HepG2 (cell line): ENCODE data around the gene TBX6. TPM values are rescaled to one million over a fixed set of nuclear protein-coding genes. Genes with fewer than 3 reads are reported as not detected.
A peak's percentile ranks its signal among the peaks of the same experiment; 100 is the strongest.

Source experiments
- CEBPG ChIP-seq: IDR thresholded peaks from 2 replicates; pipeline ENCODE4 v1.6.1; 2016
- HMGA1 ChIP-seq: sonication (generic); formaldehyde crosslinking; conservative IDR thresholded peaks from 2 replicates; pipeline ENCODE4 v1.4.0; 2020; ENCODE audit warnings: missing genetic modification reagents
- HNF1A ChIP-seq, 2 experiments: sonication (generic) in 1 of 2; formaldehyde crosslinking in 1 of 2; IDR thresholded peaks; 2 replicates each; pipeline versions ENCODE4 v1.4.0 to v1.6.1; 2016 to 2020; ENCODE audit warnings: borderline replicate concordance in 1 of 2, low read depth in 1 of 2, mild to moderate bottlenecking in 1 of 2, missing genetic modification reagents in 1 of 2
- KDM5A ChIP-seq: fragments of 200-600 bp; sonication (generic); IDR thresholded peaks from 2 replicates; pipeline ENCODE4 v1.7.0; 2018; ENCODE audit warnings: antibody characterized with exemption, mild to moderate bottlenecking, low read length, borderline replicate concordance
- MED1 ChIP-seq: sonication (generic); formaldehyde crosslinking; IDR thresholded peaks from 2 replicates; pipeline ENCODE4 v1.4.0; 2020; ENCODE audit warnings: missing genetic modification reagents
- MIER2 ChIP-seq: IDR thresholded peaks from 2 replicates; pipeline ENCODE4 v1.6.1; 2016; ENCODE audit warnings: missing biosample characterization, missing genetic modification reagents
- THAP8 ChIP-seq: sonication (generic); formaldehyde crosslinking; IDR thresholded peaks from 2 replicates; pipeline ENCODE4 v1.5.1; 2020; ENCODE audit warnings: missing genetic modification reagents, mild to moderate bottlenecking, borderline replicate concordance
- TRIM22 ChIP-seq: fragments of 450-650 bp; IDR thresholded peaks from 2 replicates; pipeline ENCODE4 v1.6.1; 2017
- U2AF2 ChIP-seq: fragments of 200-400 bp; formaldehyde crosslinking; IDR thresholded peaks from 2 replicates; pipeline ENCODE4 v1.6.1; 2017; ENCODE audit warnings: low read depth, mild to moderate bottlenecking, low read length
- ZFX ChIP-seq: sonication (generic); formaldehyde crosslinking; IDR thresholded peaks from 2 replicates; pipeline ENCODE4 v1.4.0; 2020; ENCODE audit warnings: mild to moderate bottlenecking, low read depth, missing genetic modification reagents, moderate library complexity
- ZHX1 ChIP-seq: sonication (generic); formaldehyde crosslinking; IDR thresholded peaks from 2 replicates; pipeline ENCODE4 v1.8.1; 2022; ENCODE audit warnings: low read depth, mild to moderate bottlenecking, missing genetic modification reagents
- ZNF281 ChIP-seq: sonication (generic); formaldehyde crosslinking; IDR thresholded peaks from 2 replicates; pipeline ENCODE4 v1.4.0; 2020; ENCODE audit warnings: missing genetic modification reagents, borderline replicate concordance
- ZNF549 ChIP-seq: sonication (generic); formaldehyde crosslinking; IDR thresholded peaks from 2 replicates; pipeline ENCODE4 v1.5.0; 2020; ENCODE audit warnings: missing genetic modification reagents
- ZNF652 ChIP-seq: IDR thresholded peaks from 2 replicates; pipeline ENCODE4 v1.6.1; 2016; ENCODE audit warnings: low read depth, borderline replicate concordance
- ZNF713 ChIP-seq: sonication (generic); formaldehyde crosslinking; IDR thresholded peaks from 2 replicates; pipeline ENCODE4 v1.4.0; 2020; ENCODE audit warnings: mild to moderate bottlenecking, missing genetic modification reagents
- polyA plus RNA-seq, 8 experiments: library from polyadenylated mRNA; depleted of rRNA in 3 of 8; stranded (reverse) in 7 of 8; unstranded in 1 of 8; fragments of >200 nt; fragmentation: Illumina TruSeq in 4 of 8; extraction: Trizol in 4 of 8; gene quantifications; 2 replicates each; pipeline versions ENCODE4 v1.2.1 to v1.2.3, GENCODE V29; 2011 to 2016; ENCODE audit warnings: low read depth in 4 of 8, missing spikeins in 1 of 8, mixed read lengths in 1 of 8; ENCODE audit not compliant: insufficient read depth in 1 of 8
- total RNA-seq, 5 experiments: library from RNA; depleted of rRNA; stranded (reverse); fragments of >200 nt; fragmentation: Illumina TruSeq; extraction: Trizol; gene quantifications; 2 replicates each; pipeline ENCODE4 v1.2.3, GENCODE V29; 2016; ENCODE audit warnings: low read depth in 1 of 5

The TBX6 gene
- total and polyA plus RNA-seq, 2 of the 13 experiments (the other 11 are each of a cell fraction or from before 2014, with no cell fraction given), result 0.24 to 0.42 TPM

GRCh38 chr16:30063893-30064728 lies 27.6 kb downstream of the TBX6 start (continued):
- no peak for TF ChIP-seq ZNF281 (CRISPR knock-in tag)
- TF ChIP-seq ZNF652, result peak; percentile 80
- TF ChIP-seq HMGA1 (CRISPR knock-in tag), result no peak
- TF ChIP-seq U2AF2, result no peak
- TF ChIP-seq MIER2 (CRISPR knock-in tag), result no peak
- TF ChIP-seq ZFX (CRISPR knock-in tag), result peak; percentile 88
- TF ChIP-seq KDM5A, result no peak
- TF ChIP-seq ZHX1, result no peak
- no peak for TF ChIP-seq ZNF549 (CRISPR knock-in tag)
- peak; percentile 51; the same call in 1 of the 2 replicates for TF ChIP-seq MED1
- TF ChIP-seq ZNF713, result peak; percentile 81; the same call in 1 of the 2 replicates
- no peak for TF ChIP-seq THAP8 (CRISPR knock-in tag)
- no peak; the same call in 1 of the 2 replicates for TF ChIP-seq HNF1A (IDR thresholded peaks at IDR 0.05; ENCODE audit: low read depth)
- peak; percentile 58; the same call in 1 of the 2 replicates for TF ChIP-seq HNF1A (CRISPR knock-in tag; IDR thresholded peaks at IDR 0.05; ENCODE audit: borderline replicate concordance)
- TF ChIP-seq CEBPG (CRISPR knock-in tag), result no peak
- TF ChIP-seq TRIM22, result no peak
